ENCODE data around the gene EEF1A2.
"Not testable (repeated sequence)": the region's sequence is repeated elsewhere in the genome, so short reads cannot be mapped to it uniquely, and the experiment has no call there.

Gene EEF1A2

GRCh38 chr20:63484236-63484635 is 14.6 kb downstream of the EEF1A2 start:
- DNase-seq = no peak

- no peak for DNase-seq
Observed at GRCh38 chr20:63483834-63484233, 15.0 kb downstream of the EEF1A2 start.

GRCh38 chr20:63482021-63482587 is 16.8 kb downstream of the EEF1A2 start:
- DNase-seq = no peak

GRCh38 chr20:63481503-63481902 is 17.4 kb downstream of the EEF1A2 start:
- no peak for DNase-seq

GRCh38 chr20:63479695-63480419 is 19.0 kb downstream of the EEF1A2 start:
- DNase-seq = not testable (repeated sequence)

- no peak for DNase-seq
Observed at GRCh38 chr20:63478346-63479302, 20.3 kb downstream of the EEF1A2 start.

- DNase-seq = no peak
Observed at GRCh38 chr20:63477944-63478343, 20.9 kb downstream of the EEF1A2 start.

- no peak for DNase-seq
Observed at GRCh38 chr20:63477061-63477616, 21.7 kb downstream of the EEF1A2 start.

- no peak for DNase-seq
Observed at GRCh38 chr20:63475209-63475608, 23.7 kb downstream of the EEF1A2 start.

- no peak for DNase-seq
Observed at GRCh38 chr20:63473555-63474449, 25.1 kb downstream of the EEF1A2 start.

GRCh38 chr20:63472862-63473390 is 26.0 kb downstream of the EEF1A2 start:
- no peak for DNase-seq

GRCh38 chr20:63471981-63472831 is 26.7 kb downstream of the EEF1A2 start, which contains the start of gene KCNQ2:
Gene KCNQ2 (minus strand): TSS chr20:63472655. CDS start chr20:63472463, 192 bp downstream.
- DNase-seq = no peak

GRCh38 chr20:63471717-63471980 is 27.2 kb downstream of the EEF1A2 start:
- no peak for DNase-seq

GRCh38 chr20:63471002-63471716 is 27.7 kb downstream of the EEF1A2 start:
- no peak for DNase-seq

GRCh38 chr20:63470410-63470809 is 28.5 kb downstream of the EEF1A2 start:
- no peak for DNase-seq

GRCh38 chr20:63469713-63470101 is 29.2 kb downstream of the EEF1A2 start:
- DNase-seq = no peak

GRCh38 chr20:63469019-63469712 is 29.7 kb downstream of the EEF1A2 start:
- no peak for DNase-seq

- no peak for DNase-seq
Observed at GRCh38 chr20:63468421-63468820, 30.5 kb downstream of the EEF1A2 start.

GRCh38 chr20:63467294-63468083 is 31.4 kb downstream of the EEF1A2 start:
- no peak for DNase-seq
